GM23338 (cell line): ENCODE results near the gene RRP9.

Experiments used
- CREB1 ChIP-seq: fragments of 250-450 bp; sonication (Bioruptor Pico); IDR thresholded peaks from 2 replicates; pipeline ENCODE4 v1.5.0; 2020; ENCODE audit warnings: low read depth, mild to moderate bottlenecking, moderate library complexity
- EZH2 ChIP-seq: fragments of 200-600 bp; sonication (generic); IDR thresholded peaks from one replicate; pipeline ENCODE4 v1.8.0; 2017; ENCODE audit warnings: antibody characterized with exemption, mild to moderate bottlenecking, low read depth; ENCODE audit not compliant: unreplicated experiment
- EZH2phosphoT487 ChIP-seq: fragments of 200-600 bp; sonication (generic); IDR thresholded peaks from one replicate; pipeline ENCODE4 v1.8.1; 2018; ENCODE audit warnings: antibody characterized with exemption; ENCODE audit not compliant: unreplicated experiment
- JUNB ChIP-seq: IDR thresholded peaks from one replicate; pipeline ENCODE4 v1.6.1; 2016; ENCODE audit warnings: antibody characterized with exemption; ENCODE audit not compliant: unreplicated experiment
- POLR2AphosphoS5 ChIP-seq: IDR thresholded peaks from 2 replicates; pipeline ENCODE4 v1.6.1; 2016; ENCODE audit warnings: antibody characterized with exemption, low read depth
- STAT1 ChIP-seq: IDR thresholded peaks from one replicate; pipeline ENCODE4 v1.6.1; 2016; ENCODE audit warnings: antibody characterized with exemption; ENCODE audit not compliant: unreplicated experiment
- ZNF331 ChIP-seq: fragments of 250-450 bp; sonication (Bioruptor Pico); IDR thresholded peaks from 2 replicates; pipeline ENCODE4 v1.5.0; 2020; ENCODE audit warnings: low read depth, mild to moderate bottlenecking, moderate library complexity
- TF ChIP-seq, protein P1 (sequence below), 2 experiments: fragments of 200-600 bp in 1 of 2; sonication (generic) in 1 of 2; conservative IDR thresholded peaks; 2 replicates each; pipeline versions ENCODE4 v1.5.1 to v1.6.1; 2016 to 2017; ENCODE audit warnings: antibody characterized with exemption in 2 of 2, low read depth in 2 of 2, mild to moderate bottlenecking in 2 of 2, moderate library complexity in 1 of 2
- TF ChIP-seq, protein P2 (sequence below): IDR thresholded peaks from one replicate; pipeline ENCODE4 v1.6.1; 2018; ENCODE audit warnings: antibody characterized with exemption; ENCODE audit not compliant: unreplicated experiment

DNA sequence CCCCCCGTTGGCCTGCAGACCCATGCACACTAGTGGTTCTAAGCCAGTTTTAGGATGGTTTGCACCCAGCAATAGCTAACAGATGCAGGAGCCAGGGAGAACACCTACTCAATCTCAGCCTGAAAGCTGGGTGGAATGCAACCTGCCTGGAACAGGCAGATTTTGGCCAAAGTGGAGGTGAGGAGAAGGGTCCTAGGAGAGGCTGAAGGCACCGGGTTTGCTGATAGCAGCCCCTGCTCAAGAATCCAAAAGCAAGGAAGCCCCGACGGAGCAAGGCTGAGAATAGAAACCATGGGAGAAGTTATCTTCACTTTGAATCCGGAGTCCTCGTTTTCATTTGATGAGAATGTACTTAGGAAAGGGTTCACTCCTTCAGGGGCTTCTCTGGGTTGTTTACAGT, 9.9 kb downstream of the RRP9 start:
- TF ChIP-seq, protein P1, sequence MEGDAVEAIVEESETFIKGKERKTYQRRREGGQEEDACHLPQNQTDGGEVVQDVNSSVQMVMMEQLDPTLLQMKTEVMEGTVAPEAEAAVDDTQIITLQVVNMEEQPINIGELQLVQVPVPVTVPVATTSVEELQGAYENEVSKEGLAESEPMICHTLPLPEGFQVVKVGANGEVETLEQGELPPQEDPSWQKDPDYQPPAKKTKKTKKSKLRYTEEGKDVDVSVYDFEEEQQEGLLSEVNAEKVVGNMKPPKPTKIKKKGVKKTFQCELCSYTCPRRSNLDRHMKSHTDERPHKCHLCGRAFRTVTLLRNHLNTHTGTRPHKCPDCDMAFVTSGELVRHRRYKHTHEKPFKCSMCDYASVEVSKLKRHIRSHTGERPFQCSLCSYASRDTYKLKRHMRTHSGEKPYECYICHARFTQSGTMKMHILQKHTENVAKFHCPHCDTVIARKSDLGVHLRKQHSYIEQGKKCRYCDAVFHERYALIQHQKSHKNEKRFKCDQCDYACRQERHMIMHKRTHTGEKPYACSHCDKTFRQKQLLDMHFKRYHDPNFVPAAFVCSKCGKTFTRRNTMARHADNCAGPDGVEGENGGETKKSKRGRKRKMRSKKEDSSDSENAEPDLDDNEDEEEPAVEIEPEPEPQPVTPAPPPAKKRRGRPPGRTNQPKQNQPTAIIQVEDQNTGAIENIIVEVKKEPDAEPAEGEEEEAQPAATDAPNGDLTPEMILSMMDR (conservative IDR thresholded peaks at IDR 0.05; ENCODE audit: low read depth in 2 of 2): no peak
- TF ChIP-seq, protein P2, sequence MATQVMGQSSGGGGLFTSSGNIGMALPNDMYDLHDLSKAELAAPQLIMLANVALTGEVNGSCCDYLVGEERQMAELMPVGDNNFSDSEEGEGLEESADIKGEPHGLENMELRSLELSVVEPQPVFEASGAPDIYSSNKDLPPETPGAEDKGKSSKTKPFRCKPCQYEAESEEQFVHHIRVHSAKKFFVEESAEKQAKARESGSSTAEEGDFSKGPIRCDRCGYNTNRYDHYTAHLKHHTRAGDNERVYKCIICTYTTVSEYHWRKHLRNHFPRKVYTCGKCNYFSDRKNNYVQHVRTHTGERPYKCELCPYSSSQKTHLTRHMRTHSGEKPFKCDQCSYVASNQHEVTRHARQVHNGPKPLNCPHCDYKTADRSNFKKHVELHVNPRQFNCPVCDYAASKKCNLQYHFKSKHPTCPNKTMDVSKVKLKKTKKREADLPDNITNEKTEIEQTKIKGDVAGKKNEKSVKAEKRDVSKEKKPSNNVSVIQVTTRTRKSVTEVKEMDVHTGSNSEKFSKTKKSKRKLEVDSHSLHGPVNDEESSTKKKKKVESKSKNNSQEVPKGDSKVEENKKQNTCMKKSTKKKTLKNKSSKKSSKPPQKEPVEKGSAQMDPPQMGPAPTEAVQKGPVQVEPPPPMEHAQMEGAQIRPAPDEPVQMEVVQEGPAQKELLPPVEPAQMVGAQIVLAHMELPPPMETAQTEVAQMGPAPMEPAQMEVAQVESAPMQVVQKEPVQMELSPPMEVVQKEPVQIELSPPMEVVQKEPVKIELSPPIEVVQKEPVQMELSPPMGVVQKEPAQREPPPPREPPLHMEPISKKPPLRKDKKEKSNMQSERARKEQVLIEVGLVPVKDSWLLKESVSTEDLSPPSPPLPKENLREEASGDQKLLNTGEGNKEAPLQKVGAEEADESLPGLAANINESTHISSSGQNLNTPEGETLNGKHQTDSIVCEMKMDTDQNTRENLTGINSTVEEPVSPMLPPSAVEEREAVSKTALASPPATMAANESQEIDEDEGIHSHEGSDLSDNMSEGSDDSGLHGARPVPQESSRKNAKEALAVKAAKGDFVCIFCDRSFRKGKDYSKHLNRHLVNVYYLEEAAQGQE: no peak
- TF ChIP-seq CREB1 (CRISPR knock-in tag) (no peak), EZH2 (no peak), POLR2AphosphoS5 (no peak), JUNB (no peak), EZH2phosphoT487 (no peak), ZNF331 (CRISPR knock-in tag) (no peak), STAT1 (no peak)
